ENCODE results near the gene CNGA2.

DNA sequence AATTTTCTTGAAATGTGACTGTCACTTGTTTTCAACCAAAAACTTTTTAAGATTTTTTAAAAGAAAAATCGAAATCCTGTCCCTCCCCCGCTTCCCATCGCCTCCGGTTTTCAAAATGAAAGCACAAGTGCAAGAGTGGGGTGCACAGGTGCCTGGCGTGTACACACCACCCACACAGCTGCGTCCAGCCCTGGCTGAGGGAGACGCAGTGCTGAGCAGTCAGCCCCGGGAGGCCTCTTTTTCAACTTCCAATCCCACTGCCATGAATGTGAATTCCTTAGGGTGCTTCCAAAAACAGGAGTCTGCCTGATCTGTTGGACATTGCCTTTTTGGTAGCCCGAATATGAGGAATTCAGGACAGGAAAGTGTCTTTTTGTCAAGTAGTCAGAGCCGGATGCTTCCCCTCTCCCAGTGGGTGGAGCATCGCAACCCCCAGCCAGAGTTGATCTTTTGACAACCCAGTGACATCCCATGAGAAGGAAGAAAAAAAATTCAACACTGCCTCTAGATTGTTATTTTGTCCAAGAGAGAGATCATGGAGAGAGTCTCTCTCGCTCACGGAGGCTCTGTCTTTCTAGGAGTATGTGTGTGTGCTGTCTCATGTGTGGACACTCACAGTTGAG is 30.4 kb upstream of the CNGA2 start:
- TF ChIP-seq, protein P1, sequence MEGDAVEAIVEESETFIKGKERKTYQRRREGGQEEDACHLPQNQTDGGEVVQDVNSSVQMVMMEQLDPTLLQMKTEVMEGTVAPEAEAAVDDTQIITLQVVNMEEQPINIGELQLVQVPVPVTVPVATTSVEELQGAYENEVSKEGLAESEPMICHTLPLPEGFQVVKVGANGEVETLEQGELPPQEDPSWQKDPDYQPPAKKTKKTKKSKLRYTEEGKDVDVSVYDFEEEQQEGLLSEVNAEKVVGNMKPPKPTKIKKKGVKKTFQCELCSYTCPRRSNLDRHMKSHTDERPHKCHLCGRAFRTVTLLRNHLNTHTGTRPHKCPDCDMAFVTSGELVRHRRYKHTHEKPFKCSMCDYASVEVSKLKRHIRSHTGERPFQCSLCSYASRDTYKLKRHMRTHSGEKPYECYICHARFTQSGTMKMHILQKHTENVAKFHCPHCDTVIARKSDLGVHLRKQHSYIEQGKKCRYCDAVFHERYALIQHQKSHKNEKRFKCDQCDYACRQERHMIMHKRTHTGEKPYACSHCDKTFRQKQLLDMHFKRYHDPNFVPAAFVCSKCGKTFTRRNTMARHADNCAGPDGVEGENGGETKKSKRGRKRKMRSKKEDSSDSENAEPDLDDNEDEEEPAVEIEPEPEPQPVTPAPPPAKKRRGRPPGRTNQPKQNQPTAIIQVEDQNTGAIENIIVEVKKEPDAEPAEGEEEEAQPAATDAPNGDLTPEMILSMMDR (IDR thresholded peaks at IDR 0.05 in 2 of 3, conservative IDR thresholded peaks at IDR 0.05 in 1 of 3; ENCODE audit: control insufficient read depth in 2 of 3, extremely low read depth in 1 of 3, insufficient read depth in 1 of 3, low read depth in 3 of 3, low read length in 3 of 3) = no peak
- no peak for TF ChIP-seq FOXM1 (IDR thresholded peaks at IDR 0.05; ENCODE audit: low read depth, low read length)
- TF ChIP-seq, protein P2, sequence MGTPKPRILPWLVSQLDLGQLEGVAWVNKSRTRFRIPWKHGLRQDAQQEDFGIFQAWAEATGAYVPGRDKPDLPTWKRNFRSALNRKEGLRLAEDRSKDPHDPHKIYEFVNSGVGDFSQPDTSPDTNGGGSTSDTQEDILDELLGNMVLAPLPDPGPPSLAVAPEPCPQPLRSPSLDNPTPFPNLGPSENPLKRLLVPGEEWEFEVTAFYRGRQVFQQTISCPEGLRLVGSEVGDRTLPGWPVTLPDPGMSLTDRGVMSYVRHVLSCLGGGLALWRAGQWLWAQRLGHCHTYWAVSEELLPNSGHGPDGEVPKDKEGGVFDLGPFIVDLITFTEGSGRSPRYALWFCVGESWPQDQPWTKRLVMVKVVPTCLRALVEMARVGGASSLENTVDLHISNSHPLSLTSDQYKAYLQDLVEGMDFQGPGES (IDR thresholded peaks at IDR 0.05) = no peak
- no peak for TF ChIP-seq NFYB (IDR thresholded peaks at IDR 0.05; ENCODE audit: insufficient read depth, low read depth, low read length)

Data from GM12878 (cell line).